GM10248 (cell line): Measurements from ENCODE around the gene COL4A2.

ENCODE experiments used
- CTCF ChIA-PET: fragments of 300-600 bp; sonication (Branson Sonifier 250); formaldehyde crosslinking; extraction: SDS; loops from one replicate; lab custom pipeline; 2021; ENCODE audit warnings: antibody characterized with exemption; lab: Yijun Ruan, JAX
- POLR2A ChIA-PET: fragments of 350-650 bp; sonication (Branson Sonifier 250); formaldehyde crosslinking; extraction: SDS; loops from one replicate; lab custom pipeline; 2020; ENCODE audit warnings: antibody characterized with exemption; lab: Yijun Ruan, JAX
- DNase-seq: peaks from one replicate; pipeline ENCODE4 v3.0.0; 2012; ENCODE audit errors: extremely low spot score
- TF ChIP-seq, protein P1 (sequence below): IDR thresholded peaks from 2 replicates; pipeline ENCODE4 v1.5.1; 2012; ENCODE audit warnings: mild to moderate bottlenecking, low read depth; ENCODE audit errors: extremely low read depth, missing control alignments, control extremely low read depth

The COL4A2 gene

DNA sequence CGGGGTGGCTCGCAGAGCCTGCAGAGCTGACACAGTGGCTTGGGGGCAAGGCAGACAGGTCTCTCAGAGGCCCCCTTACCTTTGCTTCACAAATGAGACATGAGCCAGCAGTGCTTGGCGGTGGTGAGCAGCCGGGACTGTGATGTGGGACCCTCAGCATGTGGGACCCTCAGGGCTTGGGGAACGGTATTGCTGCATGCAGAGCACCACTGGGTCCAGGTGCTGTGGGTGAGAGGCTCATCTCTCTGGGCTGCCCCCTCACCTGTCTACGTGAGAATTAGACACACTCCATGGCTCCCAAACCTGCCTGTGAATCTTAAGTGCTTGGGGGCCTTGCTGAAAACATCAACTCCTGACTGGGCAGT, 106.6 kb downstream of the COL4A2 start:
- ChIA-PET POLR2A (no interaction called here), CTCF (interaction anchor here (1.4 kb wide), 1 partner anchor 191 kb away, joined by 4 read pairs; no protein-coding TSS in a partner anchor)
- TF ChIP-seq, protein P1, sequence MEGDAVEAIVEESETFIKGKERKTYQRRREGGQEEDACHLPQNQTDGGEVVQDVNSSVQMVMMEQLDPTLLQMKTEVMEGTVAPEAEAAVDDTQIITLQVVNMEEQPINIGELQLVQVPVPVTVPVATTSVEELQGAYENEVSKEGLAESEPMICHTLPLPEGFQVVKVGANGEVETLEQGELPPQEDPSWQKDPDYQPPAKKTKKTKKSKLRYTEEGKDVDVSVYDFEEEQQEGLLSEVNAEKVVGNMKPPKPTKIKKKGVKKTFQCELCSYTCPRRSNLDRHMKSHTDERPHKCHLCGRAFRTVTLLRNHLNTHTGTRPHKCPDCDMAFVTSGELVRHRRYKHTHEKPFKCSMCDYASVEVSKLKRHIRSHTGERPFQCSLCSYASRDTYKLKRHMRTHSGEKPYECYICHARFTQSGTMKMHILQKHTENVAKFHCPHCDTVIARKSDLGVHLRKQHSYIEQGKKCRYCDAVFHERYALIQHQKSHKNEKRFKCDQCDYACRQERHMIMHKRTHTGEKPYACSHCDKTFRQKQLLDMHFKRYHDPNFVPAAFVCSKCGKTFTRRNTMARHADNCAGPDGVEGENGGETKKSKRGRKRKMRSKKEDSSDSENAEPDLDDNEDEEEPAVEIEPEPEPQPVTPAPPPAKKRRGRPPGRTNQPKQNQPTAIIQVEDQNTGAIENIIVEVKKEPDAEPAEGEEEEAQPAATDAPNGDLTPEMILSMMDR, result no peak
- DNase-seq, result no peak

DNA sequence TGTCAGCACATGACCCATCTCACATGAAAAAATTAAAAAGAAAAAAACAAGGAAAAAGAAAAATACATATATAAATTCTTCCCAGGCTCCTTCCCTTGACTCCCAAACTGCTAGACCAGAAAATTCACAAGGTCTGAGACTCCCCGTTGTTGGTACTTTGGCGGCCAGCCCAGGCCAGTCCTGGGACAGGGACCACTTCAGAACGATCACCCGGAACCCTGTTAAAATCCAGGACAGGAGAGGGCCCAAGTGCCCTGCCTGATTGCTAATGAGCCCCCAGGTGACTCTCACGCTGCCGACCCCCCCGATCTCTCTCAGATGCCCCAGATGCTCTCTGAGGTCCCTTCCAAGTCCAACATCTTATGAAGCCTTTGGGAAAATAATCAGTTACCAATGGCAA, 107.2 kb downstream of the COL4A2 start:
- ChIA-PET POLR2A (no interaction called here), CTCF (interaction anchor here (1.4 kb wide), 1 partner anchor 192 kb away, joined by 4 read pairs; no protein-coding TSS in a partner anchor)
- no peak for DNase-seq
- TF ChIP-seq, protein P1, result no peak

DNA sequence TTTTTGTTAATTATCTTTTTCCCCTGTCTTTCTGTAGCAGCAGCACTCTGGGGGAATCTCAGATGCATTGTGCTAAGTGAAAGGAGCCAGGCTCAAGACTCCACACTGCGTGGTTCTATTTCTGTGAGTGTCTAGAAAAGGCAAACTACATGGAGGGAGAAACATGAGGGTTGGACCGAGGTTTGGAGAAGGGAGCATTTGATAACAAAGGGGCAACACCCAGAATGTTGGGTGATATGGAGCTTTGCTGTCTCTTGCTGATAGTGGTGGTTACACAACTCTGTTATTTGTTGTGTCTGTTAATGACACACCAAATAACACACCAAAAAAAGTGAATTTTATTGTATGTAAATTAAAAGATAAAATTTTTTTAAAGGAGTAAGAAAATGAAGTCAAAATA, 107.8 kb downstream of the COL4A2 start:
- TF ChIP-seq, protein P1, result no peak
- no peak for DNase-seq
- POLR2A ChIA-PET, result no interaction called here
- CTCF ChIA-PET, result interaction anchor here (1.5 kb wide), 1 partner anchor 193 kb away, joined by 5 read pairs; no protein-coding TSS in a partner anchor

DNA sequence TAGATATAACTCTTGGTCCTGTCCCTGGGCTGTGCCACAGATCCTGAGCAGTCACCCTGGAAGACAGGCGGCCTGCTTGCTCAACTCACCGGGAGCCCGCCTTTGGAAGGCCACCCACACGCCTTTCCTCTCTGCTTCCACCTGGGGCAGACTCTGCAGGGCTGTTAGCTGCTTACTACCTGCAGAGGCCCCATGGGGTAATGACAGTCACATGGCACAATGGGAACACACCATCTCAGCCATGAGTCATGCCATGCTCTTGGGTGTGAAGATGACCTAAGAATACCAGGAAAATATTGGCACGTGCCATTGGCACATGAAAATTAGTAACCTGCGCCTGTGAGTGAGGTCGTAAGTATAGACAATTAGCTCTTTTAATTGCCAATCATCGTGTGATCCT, 108.6 kb downstream of the COL4A2 start:
- TF ChIP-seq, protein P1, result no peak
- ChIA-PET CTCF (interaction anchor here (0.7 to 1.5 kb wide), 2 partner anchors 55 to 194 kb away, joined by 3 to 5 read pairs; no protein-coding TSS in a partner anchor), POLR2A (no interaction called here)
- no peak for DNase-seq

DNA sequence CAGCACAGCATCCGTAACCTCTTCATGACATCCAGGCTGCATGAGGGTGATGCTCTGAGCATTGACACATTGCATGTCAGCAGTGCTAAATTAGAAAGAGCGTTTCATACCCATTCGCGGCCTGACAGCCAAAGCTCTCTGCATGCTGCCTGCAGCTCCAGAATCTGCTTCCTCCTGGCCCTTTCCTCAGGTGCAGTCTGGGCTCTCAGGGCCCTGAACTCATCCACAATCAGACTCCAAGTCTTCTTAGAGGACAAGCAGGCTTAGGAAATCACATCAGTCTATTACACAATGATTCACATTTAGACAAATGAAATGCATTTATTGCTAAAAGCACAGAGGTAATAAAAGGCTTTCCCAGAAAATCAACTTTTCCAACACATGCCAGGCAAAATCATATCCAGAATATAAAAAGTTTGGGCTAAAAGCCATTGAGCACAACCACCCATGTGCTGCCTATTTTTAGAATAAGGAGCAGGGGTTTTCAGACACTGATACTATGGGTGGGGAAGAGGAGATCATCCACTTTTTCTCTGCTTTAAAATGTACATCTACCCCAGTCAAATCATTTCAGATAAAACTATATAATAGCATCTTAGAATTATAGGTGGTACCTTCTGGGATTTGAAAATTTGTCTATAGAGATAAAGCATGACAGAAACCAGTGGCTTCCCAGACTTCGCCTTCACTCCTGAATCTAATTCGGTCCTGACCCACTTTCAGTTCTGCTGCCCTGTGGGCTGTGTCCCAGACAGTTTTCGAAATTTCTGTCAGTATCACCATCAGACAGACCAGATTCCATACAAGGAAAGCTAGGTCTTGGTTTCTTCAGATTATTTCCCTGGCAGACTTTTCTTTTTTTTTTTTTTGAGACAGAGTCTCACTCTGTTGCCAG, 109.3 kb downstream of the COL4A2 start:
- CTCF ChIA-PET, result interaction anchor here (0.7 to 1.8 kb wide), 3 partner anchors 28 to 194 kb away, joined by 3 to 7 read pairs (median 5); no protein-coding TSS in a partner anchor
- TF ChIP-seq, protein P1, result no peak
- POLR2A ChIA-PET, result no interaction called here
- no peak for DNase-seq

DNA sequence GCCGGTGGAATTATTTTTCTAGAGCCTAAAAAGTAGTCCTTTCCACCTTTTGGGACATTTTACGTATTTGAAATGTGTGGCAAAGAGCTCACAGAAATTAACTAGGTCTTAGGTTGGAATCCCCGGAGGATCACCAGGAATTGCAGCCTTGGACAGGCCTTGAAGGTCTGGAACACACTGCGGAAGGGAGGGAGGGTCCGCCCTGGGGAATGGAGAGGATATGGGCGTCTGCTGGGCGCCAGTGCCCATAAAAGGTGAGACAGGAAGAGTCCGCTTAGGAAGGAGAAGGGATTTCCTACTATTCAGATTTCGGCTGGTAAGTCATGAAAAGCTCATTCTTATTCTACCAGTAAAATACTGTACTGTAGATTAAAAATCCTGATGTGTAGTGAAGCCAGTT, 111.9 kb downstream of the COL4A2 start:
- ChIA-PET POLR2A (no interaction called here), CTCF (interaction anchor here (1.1 kb wide), 1 partner anchor 34 kb away, joined by 3 read pairs; no protein-coding TSS in a partner anchor)
- DNase-seq, result no peak
- TF ChIP-seq, protein P1, result no peak
